HG02678 (cell line): ENCODE results near the gene ABCC9.

Experiments
- ATAC-seq: cut with Tn5 transposase; IDR thresholded peaks from one replicate; pipeline ENCODE4 v1.9.1; 2021; ENCODE audit warnings: mild to moderate bottlenecking, moderate library complexity; ENCODE audit not compliant: unreplicated experiment

Gene ABCC9

DNA sequence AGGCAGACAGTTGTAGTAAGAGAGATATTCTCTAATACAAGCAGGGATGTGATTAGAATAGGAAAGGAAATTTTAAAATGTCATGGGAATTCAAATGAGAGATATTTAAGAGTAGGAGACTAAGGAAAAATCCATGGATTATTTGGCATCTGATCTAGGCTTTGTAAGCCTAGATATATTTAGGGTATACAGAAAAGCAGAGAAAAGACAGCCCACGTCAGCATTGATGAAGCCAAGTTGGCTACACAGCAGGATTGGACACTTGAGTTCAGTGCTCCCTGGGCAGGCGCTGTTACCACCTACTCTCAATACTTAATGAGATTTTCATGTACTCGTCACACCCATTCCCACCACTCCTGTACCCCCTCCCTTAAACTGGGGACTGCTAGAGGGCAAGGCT is 165.1 kb downstream of the ABCC9 start:
- no peak for ATAC-seq

- ATAC-seq, result no peak
Measured at GRCh38 chr12:21775133-21775820, 165.9 kb downstream of the ABCC9 start.

- no peak for ATAC-seq
Measured at GRCh38 chr12:21774358-21775132, 166.7 kb downstream of the ABCC9 start, which contains the start of gene KCNJ8. Gene KCNJ8, minus strand, starts transcription at chr12:21774706. Its CDS starts 1,090 bp downstream, at chr12:21773616.

DNA sequence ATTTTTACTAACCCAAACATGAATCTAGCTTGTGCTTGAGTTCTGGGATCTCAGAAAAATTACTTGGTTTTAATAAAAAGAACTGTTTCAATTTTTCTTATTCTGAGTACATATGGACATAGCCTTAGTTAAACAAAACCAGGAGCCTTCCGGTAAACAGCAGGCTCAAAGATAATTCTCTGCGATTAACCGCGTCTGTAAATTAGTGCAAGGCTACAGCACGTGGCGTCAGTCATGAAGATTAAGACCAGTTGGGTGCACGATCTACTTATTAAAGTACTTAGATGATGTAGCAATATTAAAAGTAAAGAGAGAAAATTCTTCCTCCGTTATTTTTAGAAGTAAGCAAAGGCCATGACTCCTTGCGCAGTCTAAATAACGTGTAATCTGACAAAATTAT is 167.4 kb downstream of the ABCC9 start:
- no peak for ATAC-seq

- ATAC-seq, result no peak
Measured at GRCh38 chr12:21773263-21773741, 167.9 kb downstream of the ABCC9 start.

- ATAC-seq, result no peak
Measured at GRCh38 chr12:21771311-21771710, 169.9 kb downstream of the ABCC9 start.

GRCh38 chr12:21769307-21769706 is 171.9 kb downstream of the ABCC9 start:
- no peak for ATAC-seq

- ATAC-seq, result no peak
Measured at GRCh38 chr12:21766403-21766802, 174.8 kb downstream of the ABCC9 start.

DNA sequence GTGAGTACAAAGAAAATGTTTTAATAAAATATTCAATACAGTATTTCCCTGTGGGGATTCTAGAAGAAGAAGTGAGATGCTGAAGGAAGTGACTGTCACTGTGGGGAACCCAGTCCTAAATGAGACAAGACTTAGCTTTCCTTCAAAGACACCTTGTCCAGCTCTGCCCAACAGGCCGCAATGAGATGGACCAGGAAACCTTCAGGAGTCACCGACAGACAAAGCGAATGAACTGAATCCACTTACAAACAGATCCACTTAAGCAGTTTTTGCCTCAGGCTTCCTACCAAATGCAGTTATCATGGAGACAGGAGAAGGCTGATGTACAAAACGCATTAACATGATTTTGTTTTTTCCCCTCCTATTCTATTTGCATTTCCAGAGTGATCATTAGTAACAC is 176.3 kb downstream of the ABCC9 start:
- no peak for ATAC-seq

GRCh38 chr12:21764065-21764464 is 177.2 kb downstream of the ABCC9 start:
- no peak for ATAC-seq

- no peak for ATAC-seq
Measured at GRCh38 chr12:21763531-21763930, 177.7 kb downstream of the ABCC9 start.

GRCh38 chr12:21759737-21760136 is 181.5 kb downstream of the ABCC9 start:
- ATAC-seq, result no peak

- no peak for ATAC-seq
Measured at GRCh38 chr12:21757735-21758134, 183.5 kb downstream of the ABCC9 start.

DNA sequence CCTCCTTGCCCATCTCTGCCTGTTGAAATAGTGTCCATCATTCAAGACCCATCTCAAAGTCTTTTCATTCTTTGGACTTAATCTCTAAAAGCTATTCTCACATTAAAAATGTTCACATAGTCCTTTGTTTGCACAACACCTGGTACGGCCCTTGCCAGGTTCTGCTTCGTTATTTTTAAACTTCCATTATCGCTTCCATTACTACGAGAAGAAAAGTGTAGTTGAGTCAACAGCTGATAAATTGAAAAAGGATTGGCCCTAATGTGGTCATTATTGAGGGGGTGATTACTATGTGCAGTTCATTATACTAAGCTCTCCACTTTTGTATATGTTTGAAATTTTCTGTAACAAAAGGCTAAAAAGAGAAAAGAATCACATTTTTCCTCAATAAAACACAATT is 184.5 kb downstream of the ABCC9 start:
- ATAC-seq, result no peak

DNA sequence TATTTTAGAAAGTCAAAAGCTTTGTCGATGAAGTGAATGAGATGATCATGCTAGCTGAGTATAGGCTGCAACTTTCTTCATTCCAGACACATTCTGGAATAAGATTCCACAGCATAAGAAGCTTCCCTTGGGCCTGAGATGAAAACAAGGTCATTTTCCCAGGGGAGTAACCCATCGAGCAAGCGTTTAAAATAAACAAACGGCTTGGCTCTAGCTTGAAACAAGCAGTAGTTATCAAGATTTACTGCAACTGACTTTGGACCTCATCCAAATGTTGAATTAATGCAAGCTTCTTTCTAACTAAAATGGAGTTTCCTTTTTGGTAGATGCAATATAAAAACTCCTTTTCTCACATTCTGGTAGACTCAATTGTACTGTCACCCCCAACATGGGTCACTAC is 189.7 kb downstream of the ABCC9 start:
- no peak for ATAC-seq
